ENCODE data around the gene ZFC3H1. TPM values are rescaled to one million over a fixed set of nuclear protein-coding genes. Genes with fewer than 3 reads are reported as not detected.

The ZFC3H1 gene
- total and polyA plus RNA-seq, 2 of the 13 experiments (the other 11 are each of a cell fraction or from before 2014, with no cell fraction given): 17.1 to 38.3 TPM

DNA sequence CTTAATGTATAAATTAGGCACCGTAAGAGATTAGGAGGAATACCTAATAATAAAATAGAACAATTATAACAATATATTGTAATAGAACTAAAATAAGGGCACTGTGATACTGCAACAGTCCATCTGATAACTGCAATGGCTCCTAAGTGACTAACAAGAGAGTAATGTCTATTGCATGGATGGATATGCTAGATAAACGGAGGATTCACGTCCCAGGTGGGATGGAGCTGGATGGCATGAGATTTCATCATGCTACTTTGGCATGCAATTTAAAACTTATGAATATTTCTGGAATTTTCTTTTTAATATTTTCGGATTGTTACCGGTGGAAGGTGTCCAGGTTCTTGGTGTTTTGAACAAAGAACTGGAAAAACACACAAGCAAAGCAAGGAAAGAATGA, 20.0 kb upstream of the ZFC3H1 start:
- Histone ChIP-seq H4K20me1 (ENCODE audit: insufficient read depth, low read length) (no peaks in the 10 kb centered on the region), H3K9ac (ENCODE audit: insufficient read depth, low read depth, low read length) (no peak overlapping the region), H3K79me2 (ENCODE audit: insufficient read depth, low read length) (peaks cover 9% of the 10 kb centered on the region), H3K4me2 (ENCODE audit: low read depth, low read length) (no peak overlapping the region), H3K36me3 (replicated peaks in 1 of 2; ENCODE audit: control insufficient read depth in 1 of 2, insufficient read depth in 2 of 2, low read length in 2 of 2) (no peaks in the 10 kb centered on the region), H3K4me3 (replicated peaks in 1 of 3; ENCODE audit: insufficient read depth in 1 of 3, low read depth in 2 of 3, low read length in 3 of 3) (no peak overlapping the region), H3K27me3 (ENCODE audit: control insufficient read depth in 1 of 2, insufficient read depth in 2 of 2, low read length in 2 of 2) (no peaks in the 10 kb centered on the region), H3K27ac (ENCODE audit: extremely low read length, insufficient read depth, low read length) (no peak overlapping the region), H3K4me1 (ENCODE audit: insufficient read depth, low read length) (peaks cover 46% of the 10 kb centered on the region), H2AFZ (ENCODE audit: low read length) (no peak overlapping the region), H3K9me3 (ENCODE audit: low read length) (no peaks in the 10 kb centered on the region)
- BruUV-seq (replicated peaks): no TSS peak
- in situ Hi-C loops (cut with HindIII; ENCODE audit: extremely low pct_ligation_motif_present, low pct_unique_long_range_greater_than_20kb): no loop called here
- 78% methylated on average over 5 of the region's 5 CpGs for WGBS (ENCODE audit: low lambda C conversion rate)
- DNase-seq (ENCODE audit: low spot score): no peak
- intact Hi-C loops (cut with micrococcal nuclease; ENCODE audit: unreplicated experiment): no loop called here
- FAIRE-seq: no peak
- CTCF ChIA-PET (ENCODE audit: low intra/inter-chr PET ratio, low total read pairs): no interaction called here
- ATAC-seq: no peak
- POLR2A ChIA-PET: interaction anchor here (1.0 to 3.7 kb wide), 3 partner anchors 11 to 49 kb away, joined by 3 to 78 read pairs (median 3); partner anchors contain the start of genes THAP2 and ZFC3H1
- no peak for TF ChIP-seq ZNF7 (CRISPR knock-in tag; IDR thresholded peaks at IDR 0.05)
- TF ChIP-seq, protein P1, sequence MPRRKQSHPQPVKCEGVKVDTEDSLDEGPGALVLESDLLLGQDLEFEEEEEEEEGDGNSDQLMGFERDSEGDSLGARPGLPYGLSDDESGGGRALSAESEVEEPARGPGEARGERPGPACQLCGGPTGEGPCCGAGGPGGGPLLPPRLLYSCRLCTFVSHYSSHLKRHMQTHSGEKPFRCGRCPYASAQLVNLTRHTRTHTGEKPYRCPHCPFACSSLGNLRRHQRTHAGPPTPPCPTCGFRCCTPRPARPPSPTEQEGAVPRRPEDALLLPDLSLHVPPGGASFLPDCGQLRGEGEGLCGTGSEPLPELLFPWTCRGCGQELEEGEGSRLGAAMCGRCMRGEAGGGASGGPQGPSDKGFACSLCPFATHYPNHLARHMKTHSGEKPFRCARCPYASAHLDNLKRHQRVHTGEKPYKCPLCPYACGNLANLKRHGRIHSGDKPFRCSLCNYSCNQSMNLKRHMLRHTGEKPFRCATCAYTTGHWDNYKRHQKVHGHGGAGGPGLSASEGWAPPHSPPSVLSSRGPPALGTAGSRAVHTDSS (CRISPR knock-in tag; conservative IDR thresholded peaks at IDR 0.05): no peak
- TF ChIP-seq, protein P2, sequence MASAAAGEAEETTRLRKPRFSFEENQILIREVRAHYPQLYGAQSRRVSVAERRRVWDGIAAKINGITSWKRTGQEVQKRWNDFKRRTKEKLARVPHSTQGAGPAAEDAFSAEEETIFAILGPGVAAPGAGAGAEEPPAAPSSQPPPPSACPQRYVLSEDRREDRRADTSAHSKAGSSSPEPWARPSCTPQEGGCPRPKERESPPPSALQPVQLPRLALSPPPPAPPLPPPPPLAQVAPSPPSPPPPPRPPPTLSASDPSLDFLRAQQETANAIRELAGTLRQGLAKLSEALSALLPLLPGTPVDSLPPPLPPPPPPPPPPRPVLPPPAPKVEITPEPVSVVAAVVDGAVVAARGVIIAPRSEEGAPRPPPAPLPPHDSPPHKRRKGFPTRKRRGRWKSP (CRISPR knock-in tag; IDR thresholded peaks at IDR 0.05): no peak
- no peak for TF ChIP-seq KDM6A (CRISPR knock-in tag; IDR thresholded peaks at IDR 0.05; ENCODE audit: low read depth)
- TF ChIP-seq ZNF101 (CRISPR knock-in tag; IDR thresholded peaks at IDR 0.05; ENCODE audit: borderline replicate concordance, low read depth): no peak
- no peak for TF ChIP-seq ZC3H4 (CRISPR knock-in tag; IDR thresholded peaks at IDR 0.05; ENCODE audit: borderline replicate concordance)
- TF ChIP-seq CEBPB (IDR thresholded peaks at IDR 0.05; ENCODE audit: borderline replicate concordance, low read depth, low read length): peak; percentile 13; the same call in 1 of the 2 replicates
- TF ChIP-seq, protein P3, sequence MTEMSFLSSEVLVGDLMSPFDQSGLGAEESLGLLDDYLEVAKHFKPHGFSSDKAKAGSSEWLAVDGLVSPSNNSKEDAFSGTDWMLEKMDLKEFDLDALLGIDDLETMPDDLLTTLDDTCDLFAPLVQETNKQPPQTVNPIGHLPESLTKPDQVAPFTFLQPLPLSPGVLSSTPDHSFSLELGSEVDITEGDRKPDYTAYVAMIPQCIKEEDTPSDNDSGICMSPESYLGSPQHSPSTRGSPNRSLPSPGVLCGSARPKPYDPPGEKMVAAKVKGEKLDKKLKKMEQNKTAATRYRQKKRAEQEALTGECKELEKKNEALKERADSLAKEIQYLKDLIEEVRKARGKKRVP (CRISPR knock-in tag; IDR thresholded peaks at IDR 0.05): peak in 1 of 2 experiments; percentile 72; a peak in 2 of 4 replicates
- TF ChIP-seq THYN1 (CRISPR knock-in tag; IDR thresholded peaks at IDR 0.05; ENCODE audit: borderline replicate concordance, low read depth): no peak

Data from HepG2 (cell line).